Measurements from ENCODE around the gene CCNF. TPM values are rescaled to one million over a fixed set of nuclear protein-coding genes. Genes with fewer than 3 reads are reported as not detected.
"Not testable (repeated sequence)": the region's sequence is repeated elsewhere in the genome, so short reads cannot be mapped to it uniquely, and the experiment has no call there.

Gene CCNF
- total RNA-seq, 2 donors from 2014 or later = 0.99 to 2.3 TPM

GRCh38 chr16:2432286-2432685 lies 3.0 kb downstream of the CCNF start:
- no peak for ATAC-seq
- H3K4me3 ChIP-seq = no peak overlapping the region
- TF ChIP-seq, protein P1, sequence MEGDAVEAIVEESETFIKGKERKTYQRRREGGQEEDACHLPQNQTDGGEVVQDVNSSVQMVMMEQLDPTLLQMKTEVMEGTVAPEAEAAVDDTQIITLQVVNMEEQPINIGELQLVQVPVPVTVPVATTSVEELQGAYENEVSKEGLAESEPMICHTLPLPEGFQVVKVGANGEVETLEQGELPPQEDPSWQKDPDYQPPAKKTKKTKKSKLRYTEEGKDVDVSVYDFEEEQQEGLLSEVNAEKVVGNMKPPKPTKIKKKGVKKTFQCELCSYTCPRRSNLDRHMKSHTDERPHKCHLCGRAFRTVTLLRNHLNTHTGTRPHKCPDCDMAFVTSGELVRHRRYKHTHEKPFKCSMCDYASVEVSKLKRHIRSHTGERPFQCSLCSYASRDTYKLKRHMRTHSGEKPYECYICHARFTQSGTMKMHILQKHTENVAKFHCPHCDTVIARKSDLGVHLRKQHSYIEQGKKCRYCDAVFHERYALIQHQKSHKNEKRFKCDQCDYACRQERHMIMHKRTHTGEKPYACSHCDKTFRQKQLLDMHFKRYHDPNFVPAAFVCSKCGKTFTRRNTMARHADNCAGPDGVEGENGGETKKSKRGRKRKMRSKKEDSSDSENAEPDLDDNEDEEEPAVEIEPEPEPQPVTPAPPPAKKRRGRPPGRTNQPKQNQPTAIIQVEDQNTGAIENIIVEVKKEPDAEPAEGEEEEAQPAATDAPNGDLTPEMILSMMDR (IDR thresholded peaks at IDR 0.05) = no peak
- TF ChIP-seq POLR2A (IDR thresholded peaks at IDR 0.05) = no peak
- 89 to 98% methylated on average over 5 to 6 of the region's 6 CpGs for WGBS, 2 donors
- peaks cover 18% of the 10 kb centered on the region for H3K4me1 ChIP-seq
- no peaks in the 10 kb centered on the region for H3K27me3 ChIP-seq
- no peaks in the 10 kb centered on the region for H3K9me3 ChIP-seq
- no peak for DNase-seq
- intact Hi-C loops (cut with DNase I) = loop anchor here (10.0 kb wide), 1 partner anchor 63 kb away; no protein-coding TSS in a partner anchor
- no peak overlapping the region for H3K27ac ChIP-seq
- no peaks in the 10 kb centered on the region for H3K36me3 ChIP-seq (replicated peaks in 1 of 2; ENCODE audit: insufficient read depth in 1 of 2, low read depth in 2 of 2)

- intact Hi-C loops (cut with DNase I) = loop anchor here (10.0 kb wide), 1 partner anchor 62 kb away; no protein-coding TSS in a partner anchor
- no peaks in the 10 kb centered on the region for H3K36me3 ChIP-seq (replicated peaks in 1 of 2; ENCODE audit: insufficient read depth in 1 of 2, low read depth in 2 of 2)
- TF ChIP-seq, protein P1 (IDR thresholded peaks at IDR 0.05) = no peak
- TF ChIP-seq POLR2A (IDR thresholded peaks at IDR 0.05) = no peak
- DNase-seq (no peak), ATAC-seq (no peak)
- peaks cover 18% of the 10 kb centered on the region for H3K4me1 ChIP-seq
- no peak overlapping the region for H3K4me3 ChIP-seq
- no peak overlapping the region for H3K27ac ChIP-seq
- H3K27me3 ChIP-seq = no peaks in the 10 kb centered on the region
- H3K9me3 ChIP-seq = no peaks in the 10 kb centered on the region
- 89 to 90% methylated on average over 12 to 15 of the region's 15 CpGs for WGBS, 2 donors
These were observed 3.7 kb downstream of the CCNF start for GRCh38 chr16:2432801-2433505.

DNA sequence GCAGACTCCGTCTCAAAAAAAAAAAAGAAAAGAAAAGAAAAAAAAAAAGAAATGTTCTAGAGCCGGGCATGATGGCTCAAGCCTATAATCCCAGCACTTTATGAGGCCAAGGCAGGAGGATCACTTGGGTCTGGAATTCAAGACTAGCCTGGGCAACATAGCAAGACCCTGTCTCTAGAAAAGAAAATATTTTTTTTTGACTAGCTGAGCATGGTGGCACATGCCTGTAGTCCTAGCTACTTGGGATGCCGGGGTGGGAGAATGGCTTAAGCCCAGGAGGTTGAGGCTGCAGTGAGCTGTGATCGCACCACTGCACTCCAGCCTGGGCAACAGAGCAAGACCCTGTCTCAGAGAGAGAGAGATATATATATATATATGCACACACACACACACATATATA lies 6.0 kb downstream of the CCNF start:
- not testable (repeated sequence) for DNase-seq; ATAC-seq; H3K4me3 ChIP-seq; H3K27ac ChIP-seq; H3K9me3 ChIP-seq; H3K27me3 ChIP-seq; H3K4me1 ChIP-seq; H3K36me3 ChIP-seq (replicated peaks in 1 of 2; ENCODE audit: insufficient read depth in 1 of 2, low read depth in 2 of 2)
- intact Hi-C loops (cut with DNase I) = loop anchor here (10.0 kb wide), 1 partner anchor 60 kb away; no protein-coding TSS in a partner anchor
- 93 to 100% methylated on average over 4 of the region's 4 CpGs for WGBS, 2 donors

DNA sequence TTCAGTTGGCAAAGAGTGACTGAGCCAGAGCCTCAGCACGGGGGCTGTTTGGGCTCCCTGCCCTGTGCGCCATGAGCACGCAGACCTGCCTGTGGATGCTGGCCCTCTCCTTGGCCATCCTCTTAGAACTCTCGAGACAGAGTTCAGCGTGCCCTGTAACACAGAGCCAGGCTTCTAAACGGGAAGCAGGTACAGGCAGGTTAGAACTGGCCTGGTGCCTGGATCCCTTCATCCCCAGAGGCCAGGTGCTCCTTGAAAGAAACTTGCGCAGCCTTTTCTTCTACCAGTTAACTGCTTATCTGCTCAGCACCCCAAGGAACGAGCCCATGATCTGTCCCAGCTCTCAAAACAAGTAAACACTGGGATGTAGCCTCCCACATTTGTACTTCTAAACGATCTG lies 6.9 kb downstream of the CCNF start:
- WGBS, 2 donors = 69 to 86% methylated on average over 5 to 9 of the region's 9 CpGs
- H3K27ac ChIP-seq = no peak overlapping the region
- ATAC-seq (no peak), DNase-seq (no peak)
- no peaks in the 10 kb centered on the region for H3K36me3 ChIP-seq (replicated peaks in 1 of 2; ENCODE audit: insufficient read depth in 1 of 2, low read depth in 2 of 2)
- no peaks in the 10 kb centered on the region for H3K4me1 ChIP-seq
- TF ChIP-seq, protein P1 (IDR thresholded peaks at IDR 0.05) = no peak
- TF ChIP-seq POLR2A (IDR thresholded peaks at IDR 0.05) = no peak
- intact Hi-C loops (cut with DNase I) = loop anchor here (10.0 kb wide), 1 partner anchor 59 kb away; no protein-coding TSS in a partner anchor
- H3K27me3 ChIP-seq = no peaks in the 10 kb centered on the region
- no peak overlapping the region for H3K4me3 ChIP-seq
- H3K9me3 ChIP-seq = no peaks in the 10 kb centered on the region

GRCh38 chr16:2437032-2437790 lies 8.0 kb downstream of the CCNF start:
- Histone ChIP-seq H3K9me3 (no peaks in the 10 kb centered on the region), H3K4me3 (no peak overlapping the region), H3K27me3 (no peaks in the 10 kb centered on the region), H3K4me1 (no peaks in the 10 kb centered on the region), H3K36me3 (replicated peaks in 1 of 2; ENCODE audit: insufficient read depth in 1 of 2, low read depth in 2 of 2) (no peaks in the 10 kb centered on the region), H3K27ac (no peak overlapping the region)
- intact Hi-C loops (cut with DNase I) = loop anchor here (10.0 kb wide), 1 partner anchor 58 kb away; no protein-coding TSS in a partner anchor
- ATAC-seq (no peak), DNase-seq (no peak)
- WGBS, 2 donors = 91 to 97% methylated on average over 14 to 24 of the region's 24 CpGs
- TF ChIP-seq, protein P1 (IDR thresholded peaks at IDR 0.05) = no peak
- no peak for TF ChIP-seq POLR2A (IDR thresholded peaks at IDR 0.05)

All from body of pancreas (tissue), 4 donors.